ENCODE measurements around the gene DCAF4. TPM values are rescaled to one million over a fixed set of nuclear protein-coding genes. Genes with fewer than 3 reads are reported as not detected.

The DCAF4 gene
- total and polyA plus RNA-seq, 3 donors from 2014 or later = 19.2 to 38.0 (median 35.6) TPM

- Histone ChIP-seq H3K9me3 (no peaks in the 10 kb centered on the region), H3K4me1 (peaks cover 5% of the 10 kb centered on the region), H3K27me3 (no peaks in the 10 kb centered on the region), H3K36me3 (ENCODE audit: low read depth, missing control alignments) (no peaks in the 10 kb centered on the region), H3K4me3 (no peak overlapping the region), H3K27ac (no peak overlapping the region)
- DNase-seq = no peak
- no peak for TF ChIP-seq CTCF (IDR thresholded peaks at IDR 0.05)
- no peak for TF ChIP-seq POLR2A (IDR thresholded peaks at IDR 0.05)
- WGBS, 2 donors = 14 to 26% methylated on average over 2 of the region's 2 CpGs
- intact Hi-C loops (cut with DNase I; ENCODE audit: low total_unique reads) = no loop called here
Observed at GRCh38 chr14:72913809-72914208, 12.5 kb upstream of the DCAF4 start.

- H3K27me3 ChIP-seq = no peaks in the 10 kb centered on the region
- TF ChIP-seq POLR2A (IDR thresholded peaks at IDR 0.05) (no peak), CTCF (IDR thresholded peaks at IDR 0.05) (no peak)
- WGBS, 2 donors = 78 to 87% methylated on average over 6 of the region's 6 CpGs
- no peak overlapping the region for H3K27ac ChIP-seq
- peaks cover 5% of the 10 kb centered on the region for H3K4me1 ChIP-seq
- no peaks in the 10 kb centered on the region for H3K36me3 ChIP-seq (ENCODE audit: low read depth, missing control alignments)
- intact Hi-C loops (cut with DNase I; ENCODE audit: low total_unique reads) = no loop called here
- no peaks in the 10 kb centered on the region for H3K9me3 ChIP-seq
- DNase-seq = no peak
- H3K4me3 ChIP-seq = no peak overlapping the region
Observed at GRCh38 chr14:72916174-72916573, 10.1 kb upstream of the DCAF4 start.

- WGBS, 2 donors = 68 to 72% methylated on average over 6 to 9 of the region's 9 CpGs
- H3K36me3 ChIP-seq (ENCODE audit: low read depth, missing control alignments) = no peaks in the 10 kb centered on the region
- no peaks in the 10 kb centered on the region for H3K27me3 ChIP-seq
- DNase-seq = no peak
- H3K4me1 ChIP-seq = peaks cover 5% of the 10 kb centered on the region
- no peak overlapping the region for H3K4me3 ChIP-seq
- H3K27ac ChIP-seq = no peak overlapping the region
- TF ChIP-seq POLR2A (IDR thresholded peaks at IDR 0.05) (no peak), CTCF (IDR thresholded peaks at IDR 0.05) (no peak)
- H3K9me3 ChIP-seq = no peaks in the 10 kb centered on the region
- intact Hi-C loops (cut with DNase I; ENCODE audit: low total_unique reads) = no loop called here
Observed at GRCh38 chr14:72917094-72917802, 9.0 kb upstream of the DCAF4 start.

- 84 to 92% methylated on average over 2 of the region's 2 CpGs for WGBS, 2 donors
- TF ChIP-seq CTCF (IDR thresholded peaks at IDR 0.05) (no peak), POLR2A (IDR thresholded peaks at IDR 0.05) (no peak)
- intact Hi-C loops (cut with DNase I; ENCODE audit: low total_unique reads) = no loop called here
Observed at GRCh38 chr14:72920008-72920407, 6.3 kb upstream of the DCAF4 start.

GRCh38 chr14:72921396-72921795 is 4.9 kb upstream of the DCAF4 start:
- TF ChIP-seq POLR2A (IDR thresholded peaks at IDR 0.05) (no peak), CTCF (IDR thresholded peaks at IDR 0.05) (no peak)
- DNase-seq = no peak
- no peaks in the 10 kb centered on the region for H3K27me3 ChIP-seq
- no peak overlapping the region for H3K4me3 ChIP-seq
- no peaks in the 10 kb centered on the region for H3K36me3 ChIP-seq (ENCODE audit: low read depth, missing control alignments)
- intact Hi-C loops (cut with DNase I; ENCODE audit: low total_unique reads) = no loop called here
- H3K27ac ChIP-seq = no peak overlapping the region
- H3K9me3 ChIP-seq = no peaks in the 10 kb centered on the region
- H3K4me1 ChIP-seq = peaks cover 5% of the 10 kb centered on the region

More at GRCh38 chr14:72920008-72920407, 6.3 kb upstream of the DCAF4 start:
- Histone ChIP-seq H3K27ac (no peak overlapping the region), H3K4me3 (no peak overlapping the region), H3K4me1 (no peaks in the 10 kb centered on the region), H3K9me3 (no peaks in the 10 kb centered on the region), H3K27me3 (no peaks in the 10 kb centered on the region), H3K36me3 (ENCODE audit: low read depth, missing control alignments) (no peaks in the 10 kb centered on the region)
- DNase-seq = no peak

All from testis (tissue), 3 donors.